Nephron (organoid): ENCODE results near the gene PSMC5.
A peak's percentile ranks its signal among the peaks of the same experiment; 100 is the strongest.

ENCODE experiments used
- H3K27ac Mint-ChIP-seq, 3 experiments: 2 replicates each; pipeline ENCODE4 v1.8.0; 2020; ENCODE audit warnings: mixed read lengths in 3 of 3, mild to moderate bottlenecking in 2 of 3, moderate library complexity in 1 of 3
- H3K27me3 Mint-ChIP-seq: 2 replicates; pipeline ENCODE4 v1.8.0; 2021; ENCODE audit warnings: low read depth, mild to moderate bottlenecking, moderate library complexity, mixed read lengths
- H3K36me3 Mint-ChIP-seq: 2 replicates; pipeline ENCODE4 v1.8.0; 2020; ENCODE audit warnings: low read depth, mixed read lengths
- H3K4me1 Mint-ChIP-seq: 2 replicates; pipeline ENCODE4 v1.8.0; 2020; ENCODE audit warnings: mixed read lengths
- H3K4me3 Mint-ChIP-seq, 3 experiments: 2 replicates each; pipeline ENCODE4 v1.8.0; 2020; ENCODE audit warnings: mild to moderate bottlenecking in 3 of 3, mixed read lengths in 3 of 3, moderate library complexity in 2 of 3
- H3K9me3 Mint-ChIP-seq: 2 replicates; pipeline ENCODE4 v1.8.0; 2020; ENCODE audit warnings: mixed read lengths
- TF ChIP-seq, protein P1 (sequence below), 3 experiments: fragments of 200-600 bp; sonication (generic); IDR thresholded peaks; one replicate each; pipeline ENCODE4 v1.5.0; 2021; ENCODE audit warnings: antibody characterized with exemption in 3 of 3; ENCODE audit not compliant: unreplicated experiment in 3 of 3

Gene PSMC5

GRCh38 chr17:63847525-63848249 lies 20.5 kb downstream of the PSMC5 start:
- H3K4me1 Mint-ChIP-seq = peaks cover 14% of the 10 kb centered on the region
- H3K27ac Mint-ChIP-seq = peak overlapping the region in 2 of 3 experiments; percentile 34 to 74
- no peaks in the 10 kb centered on the region for H3K36me3 Mint-ChIP-seq
- peak overlapping the region; percentile 23 to 61 (median 26) for H3K4me3 Mint-ChIP-seq
- H3K27me3 Mint-ChIP-seq = peaks cover 4% of the 10 kb centered on the region
- TF ChIP-seq, protein P1, sequence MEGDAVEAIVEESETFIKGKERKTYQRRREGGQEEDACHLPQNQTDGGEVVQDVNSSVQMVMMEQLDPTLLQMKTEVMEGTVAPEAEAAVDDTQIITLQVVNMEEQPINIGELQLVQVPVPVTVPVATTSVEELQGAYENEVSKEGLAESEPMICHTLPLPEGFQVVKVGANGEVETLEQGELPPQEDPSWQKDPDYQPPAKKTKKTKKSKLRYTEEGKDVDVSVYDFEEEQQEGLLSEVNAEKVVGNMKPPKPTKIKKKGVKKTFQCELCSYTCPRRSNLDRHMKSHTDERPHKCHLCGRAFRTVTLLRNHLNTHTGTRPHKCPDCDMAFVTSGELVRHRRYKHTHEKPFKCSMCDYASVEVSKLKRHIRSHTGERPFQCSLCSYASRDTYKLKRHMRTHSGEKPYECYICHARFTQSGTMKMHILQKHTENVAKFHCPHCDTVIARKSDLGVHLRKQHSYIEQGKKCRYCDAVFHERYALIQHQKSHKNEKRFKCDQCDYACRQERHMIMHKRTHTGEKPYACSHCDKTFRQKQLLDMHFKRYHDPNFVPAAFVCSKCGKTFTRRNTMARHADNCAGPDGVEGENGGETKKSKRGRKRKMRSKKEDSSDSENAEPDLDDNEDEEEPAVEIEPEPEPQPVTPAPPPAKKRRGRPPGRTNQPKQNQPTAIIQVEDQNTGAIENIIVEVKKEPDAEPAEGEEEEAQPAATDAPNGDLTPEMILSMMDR (IDR thresholded peaks at IDR 0.05; ENCODE audit: unreplicated experiment in 3 of 3) = no peak
- peaks cover 4% of the 10 kb centered on the region for H3K9me3 Mint-ChIP-seq

DNA sequence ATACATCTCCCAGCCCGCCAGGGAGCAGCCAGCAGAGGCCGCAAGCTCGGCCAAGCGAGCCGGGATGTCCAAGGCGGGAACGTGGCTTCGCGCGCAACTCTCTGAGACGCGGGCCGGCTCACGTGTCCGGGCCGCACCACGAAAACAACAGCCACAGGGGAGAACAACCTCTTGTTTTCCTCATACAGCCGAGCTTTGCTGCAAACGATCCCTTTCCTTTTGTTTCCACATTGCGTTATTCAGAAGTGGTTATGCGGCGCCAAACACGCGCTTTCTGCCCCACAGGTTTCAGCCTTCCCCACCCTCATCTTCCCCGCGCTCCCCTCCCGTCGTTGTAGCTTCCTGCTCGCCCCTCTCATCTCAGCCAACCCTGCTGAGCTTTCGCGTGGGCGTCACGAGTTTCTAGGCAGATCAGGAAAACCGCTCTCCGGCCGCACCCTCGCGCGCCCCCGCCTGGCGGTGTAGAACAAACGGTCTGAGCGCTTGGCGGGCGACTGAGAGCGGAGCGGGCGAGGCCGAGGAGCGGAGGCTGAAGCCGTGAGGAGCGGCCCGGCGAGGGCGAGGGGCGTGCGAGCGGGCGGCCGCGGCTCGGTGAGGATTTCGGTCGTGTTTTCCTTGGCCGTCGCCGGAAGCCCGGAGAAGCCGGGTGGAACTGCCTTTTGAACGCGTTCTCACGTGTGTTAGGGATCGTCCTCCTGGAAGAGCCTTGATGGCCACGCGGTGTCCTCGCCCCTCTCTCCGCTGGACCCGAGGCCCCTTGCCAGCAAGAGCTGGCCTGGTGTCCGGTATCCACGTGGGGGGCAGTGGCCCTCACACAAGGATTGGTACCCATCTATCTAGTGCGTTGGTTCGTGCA lies 21.8 kb downstream of the PSMC5 start:
- Mint-ChIP-seq H3K9me3 (peaks cover 4% of the 10 kb centered on the region), H3K27ac (peak overlapping the region; percentile 79 to 92 (median 82)), H3K36me3 (no peaks in the 10 kb centered on the region), H3K4me1 (peaks cover 9% of the 10 kb centered on the region), H3K4me3 (peak overlapping the region; percentile 69 to 84 (median 73)), H3K27me3 (peaks cover 4% of the 10 kb centered on the region)
- TF ChIP-seq, protein P1 (IDR thresholded peaks at IDR 0.05; ENCODE audit: unreplicated experiment in 3 of 3) = peak; percentile 51 to 70 (median 52)

- Mint-ChIP-seq H3K27me3 (peaks cover 14% of the 10 kb centered on the region), H3K4me3 (no peak overlapping the region), H3K27ac (no peak overlapping the region), H3K9me3 (peaks cover 4% of the 10 kb centered on the region), H3K4me1 (peaks cover 5% of the 10 kb centered on the region), H3K36me3 (no peaks in the 10 kb centered on the region)
- TF ChIP-seq, protein P1 (IDR thresholded peaks at IDR 0.05; ENCODE audit: unreplicated experiment in 3 of 3) = no peak
Observed at GRCh38 chr17:63850401-63850800, 23.2 kb downstream of the PSMC5 start.

DNA sequence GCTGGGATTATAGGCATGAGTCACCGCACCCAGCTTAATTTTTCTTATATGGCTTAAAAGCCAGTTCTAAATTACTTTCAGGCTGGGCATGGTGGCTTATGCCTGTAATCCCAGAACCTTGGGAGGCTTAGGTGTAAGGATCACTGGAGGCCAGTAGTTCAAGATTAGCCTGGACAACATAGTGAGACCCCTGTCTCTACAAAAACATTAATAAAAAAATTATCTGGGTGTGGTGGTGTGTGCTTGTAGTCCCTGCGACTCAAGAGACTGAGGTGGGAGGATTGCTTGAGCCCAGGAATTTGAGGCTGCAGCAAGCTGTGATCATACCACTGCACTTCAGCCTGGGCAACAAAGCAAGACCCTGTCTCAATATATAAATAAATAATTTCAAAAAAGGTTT lies 26.0 kb downstream of the PSMC5 start:
- Mint-ChIP-seq H3K36me3 (no peaks in the 10 kb centered on the region), H3K27ac (no peak overlapping the region), H3K4me1 (peaks cover 5% of the 10 kb centered on the region), H3K9me3 (no peaks in the 10 kb centered on the region), H3K4me3 (no peak overlapping the region), H3K27me3 (peaks cover 18% of the 10 kb centered on the region)
- TF ChIP-seq, protein P1 (IDR thresholded peaks at IDR 0.05; ENCODE audit: unreplicated experiment in 3 of 3) = no peak

DNA sequence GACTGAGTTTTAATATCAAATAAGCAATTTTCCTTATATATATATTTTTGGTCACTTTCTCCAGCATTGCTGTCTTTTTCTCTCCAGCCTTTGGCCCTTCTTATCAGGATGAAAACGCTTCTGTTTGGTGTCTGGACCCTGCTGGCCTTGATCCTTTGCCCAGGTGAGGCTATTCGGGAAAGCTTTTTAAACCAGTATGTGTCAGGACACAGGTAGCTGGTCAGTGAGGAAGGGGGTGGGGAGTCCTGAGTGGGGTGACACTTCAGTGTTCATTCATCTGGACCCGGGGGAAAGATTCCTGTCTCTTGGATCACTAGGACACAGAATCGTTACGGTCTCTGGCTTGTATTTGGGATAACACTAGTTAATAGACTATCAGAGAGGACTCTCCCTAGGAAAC lies 27.5 kb downstream of the PSMC5 start:
- TF ChIP-seq, protein P1 (IDR thresholded peaks at IDR 0.05; ENCODE audit: unreplicated experiment in 3 of 3) = no peak

More for the DNA sequence above, 27.5 kb downstream of the PSMC5 start:
- Mint-ChIP-seq H3K4me1 (no peaks in the 10 kb centered on the region), H3K27me3 (peaks cover 22% of the 10 kb centered on the region), H3K27ac (no peak overlapping the region), H3K4me3 (no peak overlapping the region), H3K36me3 (no peaks in the 10 kb centered on the region), H3K9me3 (no peaks in the 10 kb centered on the region)
